K562 (cell line): Measurements from ENCODE around the gene PPP4R3B. TPM values are rescaled to one million over a fixed set of nuclear protein-coding genes. Genes with fewer than 3 reads are reported as not detected.
A peak's percentile ranks its signal among the peaks of the same experiment; 100 is the strongest.

Experiments
- ATAC-seq: fragments of 200-7000 bp; cut with Tn5 transposase; 3 replicates; pipeline ENCODE4 v1.9.1; 2020; ENCODE audit warnings: moderate library complexity
- BruUV-seq: library from RNA; stranded (reverse); fragments of 400-500 nt; replicated peaks from 2 replicates; lab custom pipeline; 2021; lab: Mats Ljungman, UMichigan
- CTCF ChIA-PET: fragments of 300-600 bp; formaldehyde crosslinking; extraction: SDS; loops from one replicate; lab custom pipeline; 2021; ENCODE audit warnings: low intra/inter-chr PET ratio; lab: Yijun Ruan, JAX
- POLR2A ChIA-PET: fragments of 300-600, 350-650 bp; sonication (Branson Sonifier 250); formaldehyde crosslinking; extraction: SDS; loops from one replicate; lab custom pipeline; 2021; ENCODE audit warnings: antibody characterized with exemption, inconsistent platforms; lab: Yijun Ruan, JAX
- DNase-seq, 4 experiments: peaks; one replicate each; pipeline versions ENCODE4 v3.0.0 to v3.0.0-alpha.2; 2011 to 2018; ENCODE audit warnings: low spot score in 3 of 4, mixed read lengths in 3 of 4; ENCODE audit errors: extremely low read depth in 1 of 4
- FAIRE-seq: peaks from 2 replicates; lab custom pipeline; 2011; peaks lifted over from hg19 to GRCh38; lab: Jason Lieb, UNC
- H2AFZ ChIP-seq: 2 replicates; pipeline ENCODE4 v1.6.0; 2011; ENCODE audit warnings: low read depth, low read length, control low read depth, inconsistent platforms
- H3K27ac ChIP-seq: fragments of 200-600 bp; 3 replicates; pipeline ENCODE4 v1.8.0; 2011; ENCODE audit warnings: low read depth, mild to moderate bottlenecking, control low read depth, inconsistent platforms, low read length, moderate library complexity, mixed read lengths; ENCODE audit errors: extremely low read depth
- H3K27me3 ChIP-seq, 2 experiments: fragments of 300-600 bp in 1 of 2; 2 replicates in 1 of 2; 3 replicates in 1 of 2; pipeline versions ENCODE4 v1.6.0 to v1.8.0; 2011; ENCODE audit warnings: inconsistent platforms in 2 of 2, low read length in 2 of 2, mild to moderate bottlenecking in 1 of 2, mixed read lengths in 1 of 2, moderate library complexity in 1 of 2; ENCODE audit not compliant: control insufficient read depth in 2 of 2, insufficient read depth in 2 of 2
- H3K36me3 ChIP-seq: fragments of 300-600 bp; 3 replicates; pipeline ENCODE4 v1.8.0; 2011; ENCODE audit warnings: mild to moderate bottlenecking, low read length, inconsistent platforms; ENCODE audit not compliant: control insufficient read depth, insufficient read depth
- H3K4me1 ChIP-seq, 2 experiments: fragments of 200-600 bp in 1 of 2; replicated peaks in 1 of 2; 2 replicates in 1 of 2; 3 replicates in 1 of 2; pipeline versions ENCODE4 v1.5.1 to v1.8.0; 2011; ENCODE audit warnings: inconsistent platforms in 2 of 2, low read length in 2 of 2, mild to moderate bottlenecking in 1 of 2, mixed read lengths in 1 of 2, moderate library complexity in 1 of 2; ENCODE audit not compliant: control insufficient read depth in 2 of 2, insufficient read depth in 2 of 2
- H3K4me2 ChIP-seq: 2 replicates; pipeline ENCODE4 v1.6.1; 2011; ENCODE audit warnings: low read length, control low read depth, inconsistent platforms, mixed read lengths; ENCODE audit not compliant: insufficient read depth
- H3K4me3 ChIP-seq: fragments of 200-600 bp; sonication (generic), shearing (Covaris generic); 2 replicates; pipeline ENCODE4 v1.5.1; 2016; ENCODE audit warnings: control low read depth, inconsistent platforms
- H3K79me2 ChIP-seq: fragments of 200-600 bp; 3 replicates; pipeline ENCODE4 v1.8.0; 2011; ENCODE audit warnings: low read length, inconsistent platforms; ENCODE audit not compliant: control insufficient read depth, insufficient read depth
- H3K9ac ChIP-seq, 2 experiments: 2 replicates each; pipeline versions ENCODE4 v1.6.0 to v1.6.1; 2011; ENCODE audit warnings: low read depth in 2 of 2, low read length in 2 of 2, control low read depth in 1 of 2, inconsistent platforms in 1 of 2, mild to moderate bottlenecking in 1 of 2, mixed read lengths in 1 of 2; ENCODE audit not compliant: insufficient read depth in 1 of 2
- H3K9me1 ChIP-seq: one replicate; pipeline ENCODE4 v1.6.0; 2011; ENCODE audit warnings: inconsistent platforms, mild to moderate bottlenecking, low read length, moderate library complexity; ENCODE audit not compliant: control insufficient read depth, insufficient read depth
- H3K9me3 ChIP-seq: replicated peaks from 2 replicates; pipeline ENCODE4 v1.5.1; 2011; ENCODE audit warnings: low read depth, low read length, inconsistent platforms; ENCODE audit not compliant: control insufficient read depth, insufficient read depth
- H4K20me1 ChIP-seq: replicated peaks from 2 replicates; pipeline ENCODE4 v1.6.1; 2011; ENCODE audit warnings: low read length, inconsistent platforms, mixed read lengths; ENCODE audit not compliant: control insufficient read depth, insufficient read depth
- AFF4 ChIP-seq: sonication (generic); formaldehyde crosslinking; IDR thresholded peaks from 2 replicates; pipeline ENCODE4 v1.8.0; 2023; ENCODE audit warnings: mild to moderate bottlenecking, missing genetic modification reagents
- ATF3 ChIP-seq, 2 experiments: fragments of 450-650 bp in 1 of 2; sonication (generic) in 1 of 2; formaldehyde crosslinking in 1 of 2; IDR thresholded peaks in 1 of 2; conservative IDR thresholded peaks in 1 of 2; 2 replicates each; pipeline versions ENCODE4 v1.6.1 to v1.8.1; 2016 to 2023; ENCODE audit warnings: mild to moderate bottlenecking in 2 of 2, moderate library complexity in 2 of 2, inconsistent platforms in 1 of 2, missing genetic modification reagents in 1 of 2
- CREM ChIP-seq: IDR thresholded peaks from 2 replicates; pipeline ENCODE4 v1.6.1; 2014; ENCODE audit warnings: antibody characterized with exemption, low read depth
- ZC3H8 ChIP-seq: fragments of 450-650 bp; IDR thresholded peaks from 2 replicates; pipeline ENCODE4 v1.6.1; 2017
- ZFP91 ChIP-seq: sonication (generic); formaldehyde crosslinking; IDR thresholded peaks from 2 replicates; pipeline ENCODE4 v1.8.0; 2022; ENCODE audit warnings: mild to moderate bottlenecking, missing genetic modification reagents
- ZNF217 ChIP-seq: sonication (generic); formaldehyde crosslinking; IDR thresholded peaks from 2 replicates; pipeline ENCODE4 v1.8.0; 2022; ENCODE audit warnings: mild to moderate bottlenecking, missing genetic modification reagents
- WGBS: fragments of 100-300 bp; shearing (Covaris generic); methylation state at CpG from one replicate; pipeline ENCODE4 v1.1.6; 2016; ENCODE audit warnings: low coverage, mixed read lengths; ENCODE audit not compliant: insufficient coverage; ENCODE audit errors: missing lambda C conversion rate; 5-methylcytosine and 5-hydroxymethylcytosine counted together
- in situ Hi-C: fragments of 300-500 bp; cut with MboI; formaldehyde crosslinking; loops from 4 replicates; pipeline ENCODE4 v1.15.0; 2018; ENCODE audit warnings: inconsistent platforms, mixed read lengths
- intact Hi-C: fragments of 100-400 bp; cut with micrococcal nuclease; formaldehyde crosslinking; loops from 2 replicates; pipeline ENCODE4 v1.14.2; 2022
- polyA plus RNA-seq, 8 experiments: library from polyadenylated mRNA; depleted of rRNA in 4 of 8; stranded (reverse) in 5 of 8; unstranded in 3 of 8; fragments of >200 nt; fragmentation: Nextera tagmentation in 2 of 8; fragmentation: Illumina TruSeq in 1 of 8; extraction: Ambion mirVana in 2 of 8; extraction: Trizol in 1 of 8; gene quantifications; 2 replicates each; pipeline versions ENCODE4 v1.2.1 to v1.2.3, GENCODE V29; 2011 to 2014; ENCODE audit warnings: inconsistent platforms in 1 of 8, missing spikeins in 1 of 8
- total RNA-seq, 7 experiments: library from RNA; depleted of rRNA in 6 of 7; stranded (reverse); fragments of >200 nt in 6 of 7; fragmentation: Illumina TruSeq in 2 of 7; extraction: Trizol in 2 of 7; gene quantifications; 2 replicates each; pipeline versions ENCODE4 v1.2.1 to v1.2.3, GENCODE V29; 2011 to 2021; ENCODE audit warnings: low replicate concordance in 1 of 7

PPP4R3B gene
- total and polyA plus RNA-seq, 9 of the 15 experiments (the other 6 are each of a cell fraction or from before 2014, with no cell fraction given): 13.2 to 59.2 (median 41.9) TPM

- no peak overlapping the region for H3K9ac ChIP-seq
- no peak overlapping the region for H3K27ac ChIP-seq
- ChIA-PET POLR2A (interaction anchor here (1.2 kb wide), 1 partner anchor 9 kb away, joined by 4 read pairs; no protein-coding TSS in a partner anchor), CTCF (no interaction called here)
- H3K9me3 ChIP-seq: no peaks in the 10 kb centered on the region
- H4K20me1 ChIP-seq: no peaks in the 10 kb centered on the region; the same call in 1 of the 2 replicates
- no peaks in the 10 kb centered on the region for H3K27me3 ChIP-seq
- no peak for ATAC-seq
- no peak for DNase-seq
- H3K4me1 ChIP-seq: peaks cover 4 to 22% of the 10 kb centered on the region in 2 experiments; a peak in 3 of 5 replicates
- intact Hi-C loops (no loop called here), in situ Hi-C loops (no loop called here)
- H3K4me2 ChIP-seq: no peak overlapping the region
- H3K79me2 ChIP-seq: peaks cover 31% of the 10 kb centered on the region; the same call in 2 of the 3 replicates
- no peak for FAIRE-seq
- no TSS peak for BruUV-seq
- no peak overlapping the region for H2AFZ ChIP-seq
- H3K36me3 ChIP-seq: peaks cover 49% of the 10 kb centered on the region; the same call in 1 of the 3 replicates
- H3K9me1 ChIP-seq: peaks cover 4% of the 10 kb centered on the region
- WGBS: 97% methylated on average over 2 of the region's 2 CpGs
- H3K4me3 ChIP-seq: no peak overlapping the region
- peak; percentile 44; the same call in 1 of the 2 replicates for TF ChIP-seq ATF3 (IDR thresholded peaks at IDR 0.05)
- no peak for TF ChIP-seq ATF3 (CRISPR knock-in tag; conservative IDR thresholded peaks at IDR 0.05)
- TF ChIP-seq ZC3H8: no peak
- no peak for TF ChIP-seq ZFP91 (CRISPR knock-in tag)
- TF ChIP-seq ZNF217 (CRISPR knock-in tag): no peak
- no peak for TF ChIP-seq CREM
- TF ChIP-seq AFF4 (CRISPR knock-in tag): no peak
These were observed 11.5 kb upstream of the PPP4R3B start for GRCh38 chr2:55628931-55629330.
